GM12878 (cell line): ENCODE measurements around the gene CACNA2D3. TPM values are rescaled to one million over a fixed set of nuclear protein-coding genes. Genes with fewer than 3 reads are reported as not detected.

Experiments used
- ATAC-seq: fragments of 200-7000 bp; cut with Tn5 transposase; 3 replicates; pipeline ENCODE4 v1.9.1; 2020; ENCODE audit warnings: mild to moderate bottlenecking, moderate library complexity
- BruUV-seq: library from RNA; stranded (reverse); fragments of 400-500 nt; replicated peaks from 2 replicates; lab custom pipeline; 2021; lab: Mats Ljungman, UMichigan
- CTCF ChIA-PET: fragments of 300-600 bp; sonication (Branson Sonifier 250); formaldehyde crosslinking; extraction: SDS; loops from one replicate; lab custom pipeline; 2021; ENCODE audit warnings: inconsistent platforms; lab: Yijun Ruan, JAX
- POLR2A ChIA-PET: fragments of 350-600 bp; formaldehyde crosslinking; extraction: SDS; loops from one replicate; lab custom pipeline; 2021; ENCODE audit warnings: inconsistent platforms; lab: Charles Lee
- RAD21 ChIA-PET: fragments of 300-600 bp; sonication (Branson Sonifier 250); formaldehyde crosslinking; loops from one replicate; lab custom pipeline; 2023; ENCODE audit warnings: antibody characterized with exemption; ENCODE audit not compliant: unreplicated experiment; lab: Charles Lee
- SMC1A ChIA-PET: fragments of 300-600 bp; sonication (Branson Sonifier 250); formaldehyde crosslinking; loops from one replicate; lab custom pipeline; 2023; ENCODE audit not compliant: unreplicated experiment, uncharacterized antibody; lab: Charles Lee
- DNase-seq: peaks from one replicate; pipeline ENCODE4 v3.0.0-alpha.2; 2011; ENCODE audit warnings: low read depth, low spot score
- FAIRE-seq: peaks from 3 replicates; lab custom pipeline; 2011; peaks lifted over from hg19 to GRCh38; lab: Jason Lieb, UNC
- H2AFZ ChIP-seq: 2 replicates; pipeline ENCODE4 v1.6.0; 2011; ENCODE audit warnings: low read depth, low read length, control low read depth; ENCODE audit not compliant: control insufficient read depth
- H3K27ac ChIP-seq: 2 replicates; pipeline ENCODE4 v1.5.1; 2011; ENCODE audit warnings: control low read depth; ENCODE audit not compliant: control insufficient read depth, insufficient read depth
- H3K27me3 ChIP-seq, 2 experiments: replicated peaks in 1 of 2; 2 replicates each; pipeline versions ENCODE4 v1.6.0 to v1.6.1; 2011; ENCODE audit warnings: low read length in 1 of 2; ENCODE audit not compliant: control insufficient read depth in 2 of 2, insufficient read depth in 2 of 2
- H3K36me3 ChIP-seq, 2 experiments: 2 replicates each; pipeline ENCODE4 v1.5.1; 2011; ENCODE audit warnings: low read length in 1 of 2; ENCODE audit not compliant: control insufficient read depth in 2 of 2, insufficient read depth in 2 of 2
- H3K4me1 ChIP-seq: 2 replicates; pipeline ENCODE4 v1.6.1; 2011; ENCODE audit warnings: mild to moderate bottlenecking, low read length, moderate library complexity, mixed read lengths; ENCODE audit not compliant: control insufficient read depth, insufficient read depth
- H3K4me2 ChIP-seq: 2 replicates; pipeline ENCODE4 v1.6.0; 2011; ENCODE audit warnings: control low read depth; ENCODE audit not compliant: control insufficient read depth, insufficient read depth
- H3K4me3 ChIP-seq: fragments of 200-600 bp; sonication (generic); 2 replicates; pipeline ENCODE4 v1.5.1; 2016
- H3K79me2 ChIP-seq: 2 replicates; pipeline ENCODE4 v1.6.0; 2011; ENCODE audit warnings: low read length; ENCODE audit not compliant: control insufficient read depth, insufficient read depth
- H3K9ac ChIP-seq: 2 replicates; pipeline ENCODE4 v1.8.0; 2011; ENCODE audit warnings: low read length, control low read depth, mixed read lengths; ENCODE audit not compliant: control insufficient read depth, insufficient read depth
- H3K9me3 ChIP-seq: replicated peaks from 3 replicates; pipeline ENCODE4 v1.5.1; 2011; ENCODE audit warnings: mild to moderate bottlenecking, low read length; ENCODE audit not compliant: control insufficient read depth, insufficient read depth
- H4K20me1 ChIP-seq: 2 replicates; pipeline ENCODE4 v1.6.0; 2011; ENCODE audit not compliant: control insufficient read depth, insufficient read depth
- CHD4 ChIP-seq: fragments of 200-600 bp; sonication (generic); IDR thresholded peaks from 2 replicates; pipeline ENCODE4 v1.6.1; 2016; ENCODE audit warnings: mild to moderate bottlenecking
- E4F1 ChIP-seq: fragments of 450-650 bp; IDR thresholded peaks from 2 replicates; pipeline ENCODE4 v1.6.1; 2018; ENCODE audit warnings: borderline replicate concordance, mild to moderate bottlenecking; ENCODE audit not compliant: partially characterized antibody
- FOXM1 ChIP-seq: IDR thresholded peaks from 2 replicates; pipeline ENCODE4 v1.6.1; 2012; ENCODE audit warnings: low read depth, mild to moderate bottlenecking, inconsistent platforms, low read length, moderate library complexity
- GABPA ChIP-seq: IDR thresholded peaks from 2 replicates; pipeline ENCODE4 v1.6.1; 2014; ENCODE audit warnings: antibody characterized with exemption, low read depth, mild to moderate bottlenecking, inconsistent platforms
- NKRF ChIP-seq: fragments of 450-650 bp; conservative IDR thresholded peaks from 2 replicates; pipeline ENCODE4 v1.6.1; 2017; ENCODE audit warnings: mild to moderate bottlenecking, moderate library complexity
- PML ChIP-seq: IDR thresholded peaks from 2 replicates; pipeline ENCODE4 v1.6.1; 2012; ENCODE audit warnings: low read length, inconsistent platforms
- PRDM15 ChIP-seq: fragments of 450-650 bp; formaldehyde crosslinking; IDR thresholded peaks from 2 replicates; pipeline ENCODE4 v1.4.0; 2020; ENCODE audit warnings: mild to moderate bottlenecking, moderate library complexity
- SKIL ChIP-seq: fragments of 450-650 bp; IDR thresholded peaks from 2 replicates; pipeline ENCODE4 v1.6.1; 2017; ENCODE audit warnings: mild to moderate bottlenecking, low read depth, inconsistent platforms; ENCODE audit not compliant: poor library complexity, severe bottlenecking
- ZNF217 ChIP-seq: fragments of 450-650 bp; IDR thresholded peaks from 2 replicates; pipeline ENCODE4 v1.6.1; 2017; ENCODE audit warnings: antibody characterized with exemption, mild to moderate bottlenecking
- WGBS: methylation state at CpG from one replicate; pipeline ENCODE4 v1.1.6; 2016; ENCODE audit warnings: low lambda C conversion rate; ENCODE audit not compliant: insufficient replicate concordance, insufficient coverage; ENCODE audit errors: missing lambda C conversion rate; 5-methylcytosine and 5-hydroxymethylcytosine counted together
- in situ Hi-C: fragments of 300-500 bp; cut with MboI; formaldehyde crosslinking; loops from 9 replicates; pipeline ENCODE4 v1.14.3; 2018; ENCODE audit warnings: mixed read lengths
- intact Hi-C: fragments of 100-400 bp; cut with micrococcal nuclease; formaldehyde crosslinking; loops from one replicate; pipeline ENCODE4 v1.14.2; 2022; ENCODE audit not compliant: unreplicated experiment
- polyA plus RNA-seq, 11 experiments: library from polyadenylated mRNA; depleted of rRNA in 4 of 11; unstranded in 6 of 11; stranded (reverse) in 5 of 11; fragments of >200 nt; fragmentation: Nextera tagmentation in 4 of 11; fragmentation: Illumina TruSeq in 1 of 11; extraction: Ambion mirVana in 4 of 11; extraction: Trizol in 1 of 11; gene quantifications; 1 replicate in 1 of 11; 2 replicates in 10 of 11; pipeline versions ENCODE4 v1.2.1 to v1.2.3, GENCODE V29; 2011 to 2016; ENCODE audit warnings: inconsistent platforms in 2 of 11, missing spikeins in 2 of 11, low read depth in 1 of 11
- total RNA-seq, 4 experiments: library from RNA; depleted of rRNA in 3 of 4; stranded (reverse); fragments of >200 nt in 3 of 4; fragmentation: Illumina TruSeq in 1 of 4; extraction: Trizol in 1 of 4; gene quantifications; 2 replicates each; pipeline versions ENCODE4 v1.2.1 to v1.2.3, GENCODE V29; 2013 to 2021

CACNA2D3 gene
- total and polyA plus RNA-seq, 10 of the 15 experiments (the other 5 are each of a cell fraction or from before 2014, with no cell fraction given): not detected

GRCh38 chr3:54094926-54095325 is 27.4 kb upstream of the CACNA2D3 start:
- POLR2A ChIA-PET: no interaction called here
- no TSS peak for BruUV-seq
- in situ Hi-C loops: no loop called here
- H2AFZ ChIP-seq: no peak overlapping the region
- H3K4me3 ChIP-seq: no peak overlapping the region
- no peaks in the 10 kb centered on the region for H3K79me2 ChIP-seq
- no peak overlapping the region for H3K9ac ChIP-seq
- CTCF ChIA-PET: no interaction called here
- no peaks in the 10 kb centered on the region for H3K27me3 ChIP-seq
- no peak for DNase-seq
- H4K20me1 ChIP-seq: no peaks in the 10 kb centered on the region
- FAIRE-seq: no peak
- intact Hi-C loops: no loop called here
- TF ChIP-seq ZNF217 (no peak), SKIL (no peak), E4F1 (no peak), PRDM15 (CRISPR knock-in tag) (no peak), CHD4 (no peak), NKRF (no peak), GABPA (no peak), PML (no peak), FOXM1 (no peak)
- TF ChIP-seq, all 136 proteins: peak for 0
- ChIA-PET RAD21 (no interaction called here), SMC1A (no interaction called here)
- no peaks in the 10 kb centered on the region for H3K4me1 ChIP-seq
- H3K27ac ChIP-seq: no peak overlapping the region
- WGBS: 62% methylated on average over 3 of the region's 3 CpGs
- no peak for ATAC-seq
- H3K4me2 ChIP-seq: no peak overlapping the region
- H3K36me3 ChIP-seq: no peaks in the 10 kb centered on the region
- no peaks in the 10 kb centered on the region for H3K9me3 ChIP-seq
